SK-N-MC (cell line): Measurements from ENCODE around the gene RHBDF2.

Experiments
- EZH2 ChIP-seq: fragments of 200-600 bp; sonication (generic); IDR thresholded peaks from one replicate; pipeline ENCODE4 v1.6.1; 2017; ENCODE audit warnings: antibody characterized with exemption
- FOXP2 ChIP-seq: optimal IDR thresholded peaks from 2 replicates; pipeline ENCODE3; 2011; ENCODE audit warnings: mild to moderate bottlenecking, moderate library complexity; ENCODE audit not compliant: insufficient read depth; ENCODE audit errors: extremely low read length, control extremely low read depth
- POLR2AphosphoS5 ChIP-seq: IDR thresholded peaks from 2 replicates; pipeline ENCODE4 v1.6.1; 2012; ENCODE audit warnings: mild to moderate bottlenecking, low read depth, low read length, borderline replicate concordance

DNA sequence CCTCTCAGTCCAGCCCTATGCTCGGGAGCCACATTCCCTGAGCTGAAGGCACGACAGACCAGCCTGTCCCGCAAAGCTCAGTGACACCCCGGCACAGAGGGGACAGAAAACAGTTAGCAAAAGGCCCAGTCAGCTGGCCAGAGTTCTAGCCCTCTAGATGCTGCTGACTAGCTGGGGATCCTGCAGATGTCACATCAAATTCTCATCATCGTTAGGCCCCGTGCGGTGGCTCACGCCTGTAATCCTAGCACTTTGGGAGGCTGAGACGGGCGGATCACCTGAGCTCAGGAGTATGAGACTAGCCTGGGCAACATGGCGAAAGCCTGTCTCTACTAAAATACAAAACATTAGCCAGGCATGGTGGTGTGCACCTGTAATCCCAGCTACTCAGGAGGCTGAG is 65.5 kb downstream of the RHBDF2 start:
- TF ChIP-seq EZH2 (no peak), POLR2AphosphoS5 (no peak), FOXP2 (no peak)
